UCSD-AML1 (cell line): ENCODE data around the gene CCDC38.

Source experiments
- DNase-seq: peaks from one replicate; lab custom pipeline; 2025; ENCODE audit not compliant: unreplicated experiment; lab: John Stamatoyannopoulos, UW

CCDC38 gene

DNA sequence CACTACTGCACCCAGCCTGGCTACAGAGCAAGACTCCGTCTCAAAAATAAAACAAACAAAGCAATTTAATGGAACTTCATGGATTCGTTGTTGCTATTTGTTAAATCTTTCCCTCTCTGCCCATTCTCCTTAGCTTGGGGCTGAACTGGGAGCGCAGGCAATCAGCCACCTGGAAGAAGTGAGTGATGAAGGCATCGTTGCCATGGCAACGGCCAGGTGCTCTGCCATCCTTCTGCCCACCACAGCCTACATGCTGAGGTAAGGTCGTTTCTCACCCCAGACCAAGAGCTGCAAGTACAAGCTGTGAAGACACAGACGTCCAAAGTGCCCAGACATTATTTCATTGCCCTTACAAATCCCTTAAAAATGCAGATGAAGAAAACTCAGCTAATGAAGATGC lies 19.8 kb upstream of the CCDC38 start:
- DNase-seq, result no peak

DNA sequence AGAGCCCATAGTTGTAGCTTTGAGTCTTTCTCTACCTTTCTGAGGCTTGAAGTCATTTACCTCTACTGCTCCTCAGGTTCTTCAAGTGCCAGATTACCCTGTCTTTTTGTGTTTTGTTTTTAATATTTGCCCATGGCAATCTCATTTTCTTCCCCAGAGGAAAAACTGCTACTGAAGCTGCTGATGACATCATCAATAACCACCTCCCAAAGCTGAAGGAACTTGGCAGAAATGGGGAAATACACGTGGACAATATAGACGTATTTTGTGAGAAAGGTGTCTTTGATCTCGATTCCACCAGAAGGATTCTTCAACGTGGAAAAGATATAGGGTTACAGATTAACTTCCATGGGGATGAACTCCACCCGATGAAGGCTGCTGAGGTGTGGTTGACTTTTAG lies 17.8 kb upstream of the CCDC38 start:
- no peak for DNase-seq

- DNase-seq, result no peak
Measured at GRCh38 chr12:95959107-95959506, 16.7 kb upstream of the CCDC38 start.

DNA sequence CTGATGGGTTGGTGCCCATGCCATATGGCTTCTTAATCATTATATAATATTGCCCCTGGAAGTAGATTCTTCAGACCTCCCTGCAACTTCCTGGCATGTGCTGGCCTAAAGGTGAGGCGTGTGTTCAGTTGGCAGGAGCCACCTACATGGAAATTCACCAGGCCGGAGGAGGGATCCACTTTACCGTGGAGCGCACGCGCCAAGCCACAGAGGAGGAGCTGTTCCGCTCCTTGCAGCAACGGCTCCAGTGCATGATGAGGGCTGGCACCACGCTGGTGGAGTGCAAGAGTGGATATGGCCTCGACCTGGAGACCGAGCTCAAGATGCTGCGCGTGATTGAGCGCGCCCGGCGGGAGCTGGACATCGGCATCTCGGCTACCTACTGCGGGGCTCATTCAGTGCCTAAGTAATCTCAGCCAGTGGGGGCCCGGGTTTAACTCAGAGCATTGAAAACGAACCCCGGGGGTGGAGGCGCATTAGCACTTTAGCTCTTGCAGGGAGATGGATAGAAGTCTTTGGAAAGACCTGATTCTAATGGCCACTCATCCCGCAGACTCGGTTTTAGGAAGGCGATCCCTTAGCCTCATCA lies 14.2 kb upstream of the CCDC38 start:
- DNase-seq, result no peak

DNA sequence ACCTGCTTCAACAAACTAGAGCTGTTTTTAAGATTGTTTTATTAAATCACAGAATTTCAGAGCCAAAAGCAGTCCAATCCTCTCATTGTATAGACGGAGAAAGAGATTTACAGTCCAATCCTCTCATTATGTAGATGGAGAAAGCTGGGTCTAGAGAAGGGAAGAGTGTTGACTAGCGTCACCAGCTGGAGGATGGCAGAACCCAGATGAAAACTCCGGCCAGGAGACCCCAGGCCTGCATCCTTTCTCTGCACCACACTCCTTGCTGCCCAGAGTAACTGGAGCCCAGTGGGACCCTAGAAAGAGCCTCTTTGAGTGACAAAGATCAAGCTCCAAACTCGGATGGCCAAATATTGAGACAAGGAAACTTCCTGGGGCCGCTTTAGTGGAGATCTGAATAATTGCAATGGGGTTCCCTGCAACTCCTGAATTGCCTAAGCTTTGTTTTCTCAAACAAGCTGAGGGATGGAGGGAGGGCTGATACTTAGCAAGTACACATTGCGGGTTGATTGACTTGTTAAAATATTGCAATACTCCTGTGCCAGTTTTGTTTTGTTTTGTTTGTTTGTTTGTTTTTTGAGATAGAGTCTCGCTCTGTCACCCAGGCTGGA lies 13.2 kb upstream of the CCDC38 start:
- DNase-seq, result no peak

DNA sequence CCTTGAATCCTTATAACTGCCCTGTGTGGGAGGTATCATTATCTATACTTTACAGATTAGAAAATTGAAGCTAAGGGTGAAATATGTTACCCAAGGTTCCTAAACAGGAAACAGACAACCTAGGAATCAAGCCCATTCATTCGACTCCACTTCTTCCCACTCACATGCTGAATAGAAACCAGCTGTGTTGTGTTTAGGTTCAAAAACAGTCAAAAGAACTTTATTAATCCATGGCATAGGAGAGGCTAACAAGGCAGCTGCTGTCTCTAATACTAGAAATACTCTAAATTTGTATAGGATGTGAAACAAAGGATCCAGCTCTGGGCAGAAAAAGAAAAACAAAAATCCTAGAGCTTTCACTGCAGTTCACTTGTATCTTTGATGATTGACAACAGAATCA lies 10.6 kb upstream of the CCDC38 start:
- no peak for DNase-seq

DNA sequence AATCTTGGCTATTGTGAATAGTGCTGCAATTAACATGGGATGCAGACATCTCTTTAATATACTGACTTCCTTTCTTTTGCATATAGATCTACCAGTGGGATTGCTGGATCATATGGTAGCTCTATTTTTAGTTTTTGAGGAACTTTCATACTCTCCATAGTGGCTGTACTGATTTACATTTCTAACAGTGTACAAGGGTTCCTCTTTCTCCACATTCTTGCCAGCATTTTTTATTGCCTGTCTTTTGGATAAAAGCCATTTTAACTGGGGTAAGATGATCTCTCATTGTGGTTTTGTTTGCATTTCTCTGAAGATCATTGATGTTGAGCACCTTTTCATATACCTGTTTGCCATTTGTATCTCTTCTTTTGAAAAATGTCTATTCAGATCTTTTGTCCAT lies 9.1 kb upstream of the CCDC38 start:
- no peak for DNase-seq

- DNase-seq, result no peak
Measured at GRCh38 chr12:95949477-95950206, 7.2 kb upstream of the CCDC38 start.

DNA sequence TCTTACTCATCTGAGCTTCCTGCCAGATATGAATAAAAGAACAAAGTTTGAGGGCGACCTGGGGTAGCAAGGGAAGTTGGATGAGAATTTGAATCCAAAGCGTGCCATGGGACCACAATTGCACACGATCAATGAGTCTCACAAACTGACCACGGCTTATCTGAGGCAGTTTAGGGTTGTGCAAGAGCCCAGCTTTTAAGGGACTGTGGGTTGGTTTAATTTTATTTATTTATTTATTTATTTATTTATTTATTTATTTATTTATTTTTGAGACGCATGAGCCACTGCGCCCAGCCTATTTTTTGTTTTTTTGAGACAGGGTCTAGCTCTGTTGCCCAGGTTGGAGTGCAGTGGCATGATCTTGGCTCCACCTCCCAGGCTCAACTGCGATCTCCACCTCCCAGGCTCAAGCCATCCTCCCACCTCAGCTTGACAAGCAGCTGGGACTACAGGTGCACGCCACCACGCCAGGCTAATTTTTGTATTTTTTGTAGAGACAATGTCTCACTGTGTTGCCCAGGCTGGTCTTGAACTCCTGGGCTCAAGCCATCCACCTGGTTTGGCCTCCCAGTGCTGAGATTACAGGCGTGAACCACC lies 1.8 kb upstream of the CCDC38 start:
- no peak for DNase-seq

DNA sequence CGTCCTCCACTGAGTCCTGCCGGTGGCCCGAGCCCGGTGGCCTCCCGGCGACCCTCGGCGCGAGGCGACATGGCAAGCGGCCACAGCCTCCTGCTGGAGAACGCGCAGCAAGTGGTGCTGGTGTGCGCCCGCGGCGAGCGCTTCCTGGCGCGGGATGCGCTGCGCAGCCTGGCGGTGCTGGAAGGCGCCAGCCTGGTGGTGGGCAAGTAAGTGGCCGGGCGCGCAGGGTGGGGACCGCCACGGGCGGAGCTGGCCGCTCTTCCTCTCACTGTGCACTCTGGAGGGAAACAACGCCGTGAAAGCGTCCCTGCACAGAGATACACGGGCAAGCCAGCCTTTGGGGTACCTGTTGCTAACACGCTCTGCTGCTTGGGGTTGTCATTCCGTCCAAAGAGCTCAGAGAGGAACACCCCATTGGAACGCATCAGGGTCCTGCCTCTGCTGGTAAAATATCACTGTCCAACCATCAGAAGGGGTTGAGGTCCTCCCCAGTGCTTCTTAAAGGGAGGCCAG lies 972 bp upstream of the CCDC38 start, which contains the start of gene AMDHD1:
AMDHD1 (plus strand) TSS at position 2 of the 513 bp plus-strand sequence; CDS start at position 70, 68 bp downstream.
- peak; percentile 35 for DNase-seq

- DNase-seq, result no peak
Measured at GRCh38 chr12:95942101-95942523, 302 bp downstream of the CCDC38 start.

DNA sequence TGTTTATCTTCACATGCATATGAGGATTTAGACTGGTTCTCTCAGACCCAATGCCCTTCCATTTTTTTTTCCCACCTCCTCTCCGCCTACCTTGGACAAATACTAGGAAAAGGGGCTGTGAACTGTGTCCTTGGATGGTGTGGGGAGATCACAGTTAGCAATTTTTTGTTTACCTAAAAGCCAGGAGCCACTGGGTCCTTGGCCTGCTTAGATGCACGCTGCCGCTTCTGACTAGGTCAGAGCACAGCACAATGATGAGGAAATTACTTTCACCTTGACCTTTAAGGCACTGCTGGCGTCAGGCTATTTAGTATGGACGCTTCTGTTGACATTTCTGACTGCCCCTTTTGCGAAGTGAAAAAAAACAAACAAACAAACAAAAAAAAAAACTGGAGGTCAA lies 1.9 kb downstream of the CCDC38 start:
- DNase-seq, result no peak

DNA sequence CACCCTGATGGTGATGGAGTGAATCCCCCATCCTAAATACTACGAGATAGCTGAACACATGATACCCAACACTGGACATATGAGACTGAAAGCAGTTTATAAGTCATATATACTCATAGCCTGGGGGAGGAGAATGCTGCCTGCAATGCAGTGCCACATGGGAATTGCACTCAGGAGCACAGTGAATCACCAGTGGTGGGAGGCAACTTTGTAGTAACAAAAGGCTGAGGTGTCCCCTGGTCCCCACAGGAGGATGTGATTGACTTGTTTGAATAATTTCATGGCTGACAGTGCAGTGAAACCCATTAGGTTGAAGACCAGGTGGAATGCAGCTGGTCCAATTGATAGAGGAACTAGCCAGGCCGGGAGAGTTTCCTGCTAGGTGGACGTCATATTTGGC lies 20.2 kb downstream of the CCDC38 start:
- no peak for DNase-seq

GRCh38 chr12:95919110-95919509 lies 23.3 kb downstream of the CCDC38 start:
- no peak for DNase-seq

- DNase-seq, result no peak
Measured at GRCh38 chr12:95918194-95918993, 24.0 kb downstream of the CCDC38 start.

GRCh38 chr12:95909871-95910270 lies 32.5 kb downstream of the CCDC38 start:
- DNase-seq, result no peak

DNA sequence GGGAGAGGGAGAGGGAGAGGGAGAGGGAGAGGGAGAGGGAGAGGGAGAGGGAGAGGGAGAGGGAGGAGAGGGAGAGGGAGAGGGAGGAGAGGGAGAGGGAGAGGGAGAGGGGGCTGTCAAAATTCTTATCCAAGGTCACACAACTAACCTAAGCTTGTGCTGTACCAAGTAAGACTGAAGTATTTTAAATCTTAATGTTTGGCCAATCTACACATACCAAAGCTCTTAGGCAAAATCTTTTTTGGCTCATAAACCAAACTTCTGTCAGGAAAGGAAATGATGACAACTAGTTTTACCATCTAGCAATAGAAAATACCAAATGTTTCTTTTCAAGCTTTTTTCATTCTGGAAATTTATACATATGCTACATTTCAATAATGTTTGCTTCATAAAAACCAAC lies 33.8 kb downstream of the CCDC38 start:
- no peak for DNase-seq

DNA sequence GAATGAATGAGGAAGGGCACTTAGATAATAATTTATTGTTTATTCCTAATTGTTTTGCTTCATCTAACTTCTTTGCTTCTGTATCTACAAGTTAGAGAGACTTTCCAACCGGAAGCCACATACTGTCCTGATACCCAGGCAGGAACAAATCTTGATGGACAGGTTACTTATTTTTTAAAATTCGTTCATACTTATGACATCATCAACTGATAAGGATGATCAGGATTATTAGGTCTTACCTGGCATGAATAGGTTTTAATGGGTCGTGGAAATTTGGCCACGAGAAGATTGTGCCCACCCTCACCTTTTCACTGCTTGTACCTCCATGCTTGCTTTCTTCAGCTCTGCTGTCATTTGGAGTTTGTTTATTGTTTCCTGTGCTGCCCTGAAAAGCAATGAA lies 44.3 kb downstream of the CCDC38 start:
- no peak for DNase-seq

DNA sequence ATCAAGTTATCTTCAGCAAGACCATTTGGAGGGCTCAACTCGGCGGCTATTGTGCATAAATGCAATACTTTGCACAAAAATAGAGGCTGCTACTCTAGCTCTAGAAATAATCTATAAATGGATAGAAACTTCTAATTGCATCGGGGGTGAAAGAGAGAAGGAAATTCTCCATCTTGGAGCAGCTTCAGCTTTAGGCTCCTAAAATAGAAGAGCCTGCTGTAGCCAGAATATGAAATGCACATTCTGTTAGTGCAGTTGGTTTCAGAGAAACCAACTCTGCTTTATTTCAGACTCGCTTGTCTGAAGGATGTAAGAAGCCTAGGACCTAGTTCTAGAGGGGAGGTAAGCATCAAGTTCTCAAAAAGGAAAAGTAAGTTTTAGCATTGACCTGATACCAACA lies 45.6 kb downstream of the CCDC38 start:
- no peak for DNase-seq

- no peak for DNase-seq
Measured at GRCh38 chr12:95890958-95891357, 51.5 kb downstream of the CCDC38 start.

- DNase-seq, result no peak
Measured at GRCh38 chr12:95887311-95887710, 55.1 kb downstream of the CCDC38 start.
